PC-9 (cell line): ENCODE measurements around the gene LIN7A. TPM values are rescaled to one million over a fixed set of nuclear protein-coding genes. Genes with fewer than 3 reads are reported as not detected.

ENCODE experiments used
- BruUV-seq: library from RNA; stranded (reverse); fragments of 400-500 nt; replicated peaks from 2 replicates; lab custom pipeline; 2021; lab: Mats Ljungman, UMichigan
- CTCF ChIA-PET: fragments of 300-600 bp; sonication (Branson Sonifier 250); formaldehyde crosslinking; loops from one replicate; lab custom pipeline; 2022; ENCODE audit warnings: antibody characterized with exemption; lab: Charles Lee
- POLR2A ChIA-PET: fragments of 300-600 bp; sonication (Branson Sonifier 250); formaldehyde crosslinking; loops from one replicate; lab custom pipeline; 2022; ENCODE audit warnings: antibody characterized with exemption; ENCODE audit not compliant: unreplicated experiment; lab: Charles Lee
- DNase-seq, 2 experiments: peaks; one replicate each; pipeline versions ENCODE4 v3.0.0 to v3.0.0-alpha.2; 2015 to 2022; ENCODE audit warnings: mixed read lengths in 1 of 2
- H2AFZ ChIP-seq: fragments of 200-600 bp; sonication (generic); 2 replicates; pipeline ENCODE4 v1.8.1; 2017; ENCODE audit warnings: antibody characterized with exemption
- H3F3A ChIP-seq: fragments of 200-600 bp; sonication (generic); 2 replicates; pipeline ENCODE4 v1.8.1; 2017; ENCODE audit warnings: antibody characterized with exemption, mild to moderate bottlenecking, low read depth; ENCODE audit not compliant: insufficient read depth
- H3K27ac ChIP-seq: fragments of 200-600 bp; sonication (generic); 2 replicates; pipeline ENCODE4 v1.6.1; 2016; ENCODE audit warnings: mixed run types
- H3K27me3 ChIP-seq: fragments of 200-600 bp; sonication (generic); 2 replicates; pipeline ENCODE4 v1.6.1; 2016; ENCODE audit warnings: low read depth, mixed run types; ENCODE audit not compliant: insufficient read depth
- H3K36me3 ChIP-seq: fragments of 200-600 bp; sonication (generic); 2 replicates; pipeline ENCODE4 v1.6.1; 2016; ENCODE audit warnings: low read depth, mixed run types
- H3K4me1 ChIP-seq: fragments of 200-600 bp; sonication (generic); replicated peaks from 2 replicates; pipeline ENCODE4 v1.6.1; 2016; ENCODE audit warnings: mixed run types; ENCODE audit not compliant: insufficient read depth
- H3K4me2 ChIP-seq: fragments of 200-600 bp; sonication (generic); 2 replicates; pipeline ENCODE4 v1.6.1; 2017; ENCODE audit warnings: mixed run types
- H3K4me3 ChIP-seq: fragments of 200-600 bp; sonication (generic); 2 replicates; pipeline ENCODE4 v1.6.1; 2016; ENCODE audit warnings: mixed run types
- H3K79me2 ChIP-seq: fragments of 200-600 bp; sonication (generic); 2 replicates; pipeline ENCODE4 v1.6.1; 2017; ENCODE audit warnings: low read depth, mixed run types
- H3K9me2 ChIP-seq: fragments of 200-600 bp; sonication (generic); 2 replicates; pipeline ENCODE4 v1.8.1; 2017; ENCODE audit warnings: mild to moderate bottlenecking; ENCODE audit not compliant: insufficient read depth
- H3K9me3 ChIP-seq: fragments of 200-600 bp; sonication (generic); 2 replicates; pipeline ENCODE4 v1.8.1; 2016; ENCODE audit warnings: low read depth; ENCODE audit not compliant: insufficient read depth
- H4K20me1 ChIP-seq: fragments of 200-600 bp; sonication (generic); 2 replicates; pipeline ENCODE4 v1.8.1; 2017; ENCODE audit not compliant: insufficient read depth
- EZH2 ChIP-seq: fragments of 200-600 bp; sonication (generic); IDR thresholded peaks from 2 replicates; pipeline ENCODE4 v1.8.0; 2017; ENCODE audit warnings: antibody characterized with exemption, low read depth
- intact Hi-C: fragments of 100-400 bp; cut with micrococcal nuclease; formaldehyde crosslinking; loops from one replicate; pipeline ENCODE4 v1.10.0; 2022; ENCODE audit not compliant: unreplicated experiment
- total RNA-seq: library from RNA; stranded (reverse); gene quantifications from 2 replicates; pipeline ENCODE4 v1.2.3, GENCODE V29; 2021
- TF ChIP-seq, protein P1 (sequence below): fragments of 200-600 bp; sonication (generic); conservative IDR thresholded peaks from 2 replicates; pipeline ENCODE4 v1.6.1; 2017; ENCODE audit warnings: mixed run types, antibody characterized with exemption, mild to moderate bottlenecking, moderate library complexity

The LIN7A gene
- total RNA-seq, 1 experiment from 2014 or later: not detected

- ChIA-PET CTCF (no interaction called here), POLR2A (no interaction called here)
- H3F3A ChIP-seq: no peaks in the 10 kb centered on the region
- H3K4me1 ChIP-seq: no peaks in the 10 kb centered on the region
- H3K27ac ChIP-seq: no peak overlapping the region
- BruUV-seq: no TSS peak
- H2AFZ ChIP-seq: no peak overlapping the region
- H3K4me3 ChIP-seq: no peak overlapping the region
- no peak overlapping the region for H3K4me2 ChIP-seq
- DNase-seq: no peak
- no peaks in the 10 kb centered on the region for H3K36me3 ChIP-seq
- no peaks in the 10 kb centered on the region for H3K27me3 ChIP-seq
- TF ChIP-seq, protein P1, sequence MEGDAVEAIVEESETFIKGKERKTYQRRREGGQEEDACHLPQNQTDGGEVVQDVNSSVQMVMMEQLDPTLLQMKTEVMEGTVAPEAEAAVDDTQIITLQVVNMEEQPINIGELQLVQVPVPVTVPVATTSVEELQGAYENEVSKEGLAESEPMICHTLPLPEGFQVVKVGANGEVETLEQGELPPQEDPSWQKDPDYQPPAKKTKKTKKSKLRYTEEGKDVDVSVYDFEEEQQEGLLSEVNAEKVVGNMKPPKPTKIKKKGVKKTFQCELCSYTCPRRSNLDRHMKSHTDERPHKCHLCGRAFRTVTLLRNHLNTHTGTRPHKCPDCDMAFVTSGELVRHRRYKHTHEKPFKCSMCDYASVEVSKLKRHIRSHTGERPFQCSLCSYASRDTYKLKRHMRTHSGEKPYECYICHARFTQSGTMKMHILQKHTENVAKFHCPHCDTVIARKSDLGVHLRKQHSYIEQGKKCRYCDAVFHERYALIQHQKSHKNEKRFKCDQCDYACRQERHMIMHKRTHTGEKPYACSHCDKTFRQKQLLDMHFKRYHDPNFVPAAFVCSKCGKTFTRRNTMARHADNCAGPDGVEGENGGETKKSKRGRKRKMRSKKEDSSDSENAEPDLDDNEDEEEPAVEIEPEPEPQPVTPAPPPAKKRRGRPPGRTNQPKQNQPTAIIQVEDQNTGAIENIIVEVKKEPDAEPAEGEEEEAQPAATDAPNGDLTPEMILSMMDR: no peak
- no peak for TF ChIP-seq EZH2
- H3K9me2 ChIP-seq: no peaks in the 10 kb centered on the region
- intact Hi-C loops: no loop called here
- no peaks in the 10 kb centered on the region for H3K79me2 ChIP-seq
- H3K9me3 ChIP-seq: no peaks in the 10 kb centered on the region
- H4K20me1 ChIP-seq: no peaks in the 10 kb centered on the region
Measured at GRCh38 chr12:80752464-80752863, 185.3 kb downstream of the LIN7A start.

DNA sequence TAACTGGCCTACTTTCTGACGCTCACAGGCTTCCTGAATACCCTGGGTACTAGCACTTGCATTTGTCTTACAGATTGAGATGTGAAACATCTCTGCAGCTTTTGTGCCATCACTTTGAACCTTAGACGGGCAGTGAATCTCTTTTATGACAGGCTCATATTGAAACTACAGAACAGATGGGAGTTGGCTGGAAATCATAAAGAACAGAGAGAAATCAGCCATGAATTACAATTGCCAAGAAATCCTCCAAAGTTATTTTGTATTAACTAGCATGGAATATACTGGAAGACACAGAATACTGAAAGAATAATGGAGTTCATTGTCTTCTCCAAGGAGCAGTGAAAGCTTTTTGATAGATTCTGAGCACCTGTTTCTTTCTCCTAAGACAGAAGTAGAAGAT lies 188.3 kb downstream of the LIN7A start:
- Histone ChIP-seq H3K36me3 (no peaks in the 10 kb centered on the region), H3K79me2 (no peaks in the 10 kb centered on the region), H3K4me2 (no peak overlapping the region), H3K27ac (no peak overlapping the region), H3K9me2 (no peaks in the 10 kb centered on the region), H2AFZ (no peak overlapping the region), H3K4me1 (no peaks in the 10 kb centered on the region), H3K27me3 (no peaks in the 10 kb centered on the region), H3K4me3 (no peak overlapping the region), H3F3A (no peaks in the 10 kb centered on the region), H3K9me3 (no peaks in the 10 kb centered on the region), H4K20me1 (no peaks in the 10 kb centered on the region)
- ChIA-PET CTCF (no interaction called here), POLR2A (no interaction called here)
- no TSS peak for BruUV-seq
- intact Hi-C loops: no loop called here
- no peak for DNase-seq
- TF ChIP-seq, protein P1: no peak
- no peak for TF ChIP-seq EZH2

GRCh38 chr12:80747800-80748199 lies 189.9 kb downstream of the LIN7A start:
- intact Hi-C loops: no loop called here
- no TSS peak for BruUV-seq
- TF ChIP-seq, protein P1: no peak
- no peak for TF ChIP-seq EZH2
- Histone ChIP-seq H4K20me1 (no peaks in the 10 kb centered on the region), H3K79me2 (no peaks in the 10 kb centered on the region), H3K27me3 (no peaks in the 10 kb centered on the region), H2AFZ (no peak overlapping the region), H3K9me2 (no peaks in the 10 kb centered on the region), H3K4me2 (no peak overlapping the region), H3F3A (no peaks in the 10 kb centered on the region), H3K27ac (no peak overlapping the region), H3K4me3 (no peak overlapping the region), H3K4me1 (no peaks in the 10 kb centered on the region), H3K36me3 (no peaks in the 10 kb centered on the region), H3K9me3 (no peaks in the 10 kb centered on the region)
- ChIA-PET POLR2A (no interaction called here), CTCF (no interaction called here)
- no peak for DNase-seq
